ENCODE measurements around the gene NXN.

DNA sequence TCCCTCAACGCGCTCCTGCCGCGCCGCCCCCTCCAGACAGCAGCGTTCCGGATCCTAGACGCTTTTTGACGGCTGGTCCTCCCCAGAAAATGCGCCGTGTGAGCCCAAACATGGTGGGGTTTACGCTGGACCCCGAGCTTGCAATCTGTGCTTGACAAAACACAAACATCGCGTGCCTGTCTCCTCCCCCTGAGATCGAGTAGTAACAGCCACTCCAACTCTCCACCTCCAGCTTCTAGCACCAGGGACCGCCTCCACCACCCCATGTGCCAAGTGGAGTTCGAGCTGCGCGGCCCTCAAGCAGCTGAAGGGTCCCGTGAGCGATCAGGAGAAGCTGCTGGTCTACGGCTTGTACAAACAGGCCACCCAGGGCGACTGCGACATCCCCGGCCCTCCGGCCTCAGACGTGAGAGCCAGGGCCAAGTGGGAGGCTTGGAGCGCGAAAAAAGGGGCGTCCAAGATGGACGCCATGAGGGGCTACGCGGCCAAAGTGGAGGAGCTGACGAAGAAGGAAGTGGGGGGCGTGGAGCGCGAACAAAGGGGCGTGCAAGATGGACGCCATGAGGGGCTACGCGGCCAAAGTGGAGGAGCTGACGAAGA, 226.9 kb downstream of the NXN start:
- TF ChIP-seq, protein P1, sequence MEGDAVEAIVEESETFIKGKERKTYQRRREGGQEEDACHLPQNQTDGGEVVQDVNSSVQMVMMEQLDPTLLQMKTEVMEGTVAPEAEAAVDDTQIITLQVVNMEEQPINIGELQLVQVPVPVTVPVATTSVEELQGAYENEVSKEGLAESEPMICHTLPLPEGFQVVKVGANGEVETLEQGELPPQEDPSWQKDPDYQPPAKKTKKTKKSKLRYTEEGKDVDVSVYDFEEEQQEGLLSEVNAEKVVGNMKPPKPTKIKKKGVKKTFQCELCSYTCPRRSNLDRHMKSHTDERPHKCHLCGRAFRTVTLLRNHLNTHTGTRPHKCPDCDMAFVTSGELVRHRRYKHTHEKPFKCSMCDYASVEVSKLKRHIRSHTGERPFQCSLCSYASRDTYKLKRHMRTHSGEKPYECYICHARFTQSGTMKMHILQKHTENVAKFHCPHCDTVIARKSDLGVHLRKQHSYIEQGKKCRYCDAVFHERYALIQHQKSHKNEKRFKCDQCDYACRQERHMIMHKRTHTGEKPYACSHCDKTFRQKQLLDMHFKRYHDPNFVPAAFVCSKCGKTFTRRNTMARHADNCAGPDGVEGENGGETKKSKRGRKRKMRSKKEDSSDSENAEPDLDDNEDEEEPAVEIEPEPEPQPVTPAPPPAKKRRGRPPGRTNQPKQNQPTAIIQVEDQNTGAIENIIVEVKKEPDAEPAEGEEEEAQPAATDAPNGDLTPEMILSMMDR (IDR thresholded peaks at IDR 0.05), result no peak
- TF ChIP-seq EP300 (IDR thresholded peaks at IDR 0.05), result no peak

All from ovary (tissue), 3 donors.